Measurements from ENCODE around the gene NLGN2. TPM values are rescaled to one million over a fixed set of nuclear protein-coding genes. Genes with fewer than 3 reads are reported as not detected.

Gene NLGN2
- total RNA-seq, 1 donor from 2014 or later = 3.1 TPM

DNA sequence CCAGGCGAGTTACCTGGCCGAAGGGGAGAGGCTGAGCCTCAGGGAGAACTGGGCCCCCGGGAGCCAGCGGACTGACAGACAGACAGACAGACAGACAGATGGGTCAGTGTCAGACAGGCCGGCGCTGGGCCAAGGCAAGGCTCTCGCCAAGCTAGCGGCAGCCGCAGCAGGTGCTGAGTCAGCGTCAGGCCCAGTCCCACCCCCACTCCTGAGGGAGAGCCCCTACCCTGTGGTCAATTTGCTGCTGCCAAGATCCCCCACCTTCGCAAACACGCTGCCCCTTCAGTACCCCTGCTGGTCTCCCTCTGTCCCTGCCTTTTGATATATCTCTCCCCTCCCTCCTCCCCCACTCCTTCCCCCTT lies 33.2 kb downstream of the NLGN2 start:
- peaks cover 45 to 68% (median 57%) of the 10 kb centered on the region in 3 donors for H3K4me1 ChIP-seq (ENCODE audit: control insufficient read depth in 3 of 3, insufficient read depth in 3 of 3, low read length in 3 of 3)
- no peaks in the 10 kb centered on the region for H3K36me3 ChIP-seq (ENCODE audit: control insufficient read depth in 3 of 3, insufficient read depth in 3 of 3, low read length in 3 of 3)
- peak overlapping the region; percentile 71 for H3K27ac ChIP-seq (ENCODE audit: low read depth, low read length)
- H3K9me3 ChIP-seq (ENCODE audit: control insufficient read depth in 3 of 3, low read length in 3 of 3) = no peaks in the 10 kb centered on the region
- H3K9ac ChIP-seq (ENCODE audit: low read depth in 1 of 3, low read length in 3 of 3) = peak overlapping the region; percentile 61 to 88 (median 69)
- H3K4me3 ChIP-seq (ENCODE audit: low read length in 3 of 3) = peak overlapping the region; percentile 59 to 81 (median 63)
- H3K27me3 ChIP-seq (ENCODE audit: control insufficient read depth in 3 of 3, insufficient read depth in 3 of 3, low read length in 3 of 3) = peaks cover 0 to 5% (median 0%) of the 10 kb centered on the region in 3 donors

DNA sequence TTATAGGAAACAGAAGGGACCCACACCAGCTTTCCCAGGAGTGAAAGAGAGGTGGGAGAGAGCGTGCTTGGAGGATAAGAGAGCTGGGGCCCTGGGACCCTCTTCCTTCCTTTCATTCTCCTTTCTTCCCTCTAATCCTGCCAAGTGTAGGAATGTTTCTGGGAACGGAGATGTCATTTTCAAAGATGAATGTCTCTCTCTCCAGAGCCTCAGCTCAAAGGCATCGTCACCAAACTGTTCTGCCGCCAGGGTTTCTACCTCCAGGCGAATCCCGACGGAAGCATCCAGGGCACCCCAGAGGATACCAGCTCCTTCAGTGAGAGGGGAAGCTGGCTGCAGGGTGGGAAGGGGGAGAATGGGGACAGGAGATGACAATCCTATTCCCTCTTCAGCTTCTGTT lies 33.6 kb downstream of the NLGN2 start:
- Histone ChIP-seq H3K27ac (ENCODE audit: low read depth, low read length) (peak overlapping the region; percentile 71), H3K4me1 (ENCODE audit: control insufficient read depth in 3 of 3, insufficient read depth in 3 of 3, low read length in 3 of 3) (peaks cover 45 to 68% (median 57%) of the 10 kb centered on the region in 3 donors), H3K9ac (ENCODE audit: low read depth in 1 of 3, low read length in 3 of 3) (peak overlapping the region in 2 of 3 donors; percentile 61 to 88), H3K36me3 (ENCODE audit: control insufficient read depth in 3 of 3, insufficient read depth in 3 of 3, low read length in 3 of 3) (no peaks in the 10 kb centered on the region), H3K27me3 (ENCODE audit: control insufficient read depth in 3 of 3, insufficient read depth in 3 of 3, low read length in 3 of 3) (peaks cover 0 to 5% (median 0%) of the 10 kb centered on the region in 3 donors), H3K9me3 (ENCODE audit: control insufficient read depth in 3 of 3, low read length in 3 of 3) (no peaks in the 10 kb centered on the region), H3K4me3 (ENCODE audit: low read length in 3 of 3) (no peak overlapping the region)

DNA sequence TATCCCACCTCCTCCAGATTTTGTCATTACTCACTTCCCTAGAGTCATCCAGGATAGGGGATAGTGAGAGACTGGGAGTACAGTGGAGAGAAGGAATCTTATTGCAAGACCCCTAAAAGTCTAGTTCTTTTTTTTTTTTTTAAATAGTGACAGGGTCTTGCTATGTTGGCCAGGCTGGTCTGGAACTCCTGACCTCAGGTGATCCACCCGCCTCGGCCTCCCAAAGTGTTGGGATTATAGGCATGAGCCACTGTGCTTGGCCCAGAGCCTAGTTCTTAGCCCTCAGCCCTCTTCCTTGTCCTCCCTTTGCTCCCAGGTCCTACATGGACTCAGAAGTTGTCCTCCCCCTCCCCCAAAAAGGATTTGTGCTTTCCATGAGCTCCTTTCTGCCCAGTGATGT lies 34.5 kb downstream of the NLGN2 start:
- H3K4me3 ChIP-seq (ENCODE audit: low read length in 3 of 3) = no peak overlapping the region
- no peaks in the 10 kb centered on the region for H3K9me3 ChIP-seq (ENCODE audit: control insufficient read depth in 3 of 3, low read length in 3 of 3)
- H3K27me3 ChIP-seq (ENCODE audit: control insufficient read depth in 3 of 3, insufficient read depth in 3 of 3, low read length in 3 of 3) = peaks cover 0 to 5% (median 2%) of the 10 kb centered on the region in 3 donors
- H3K9ac ChIP-seq (ENCODE audit: low read depth in 1 of 3, low read length in 3 of 3) = no peak overlapping the region
- no peak overlapping the region for H3K27ac ChIP-seq (ENCODE audit: low read depth, low read length)
- peaks cover 0 to under 1% (median 0%) of the 10 kb centered on the region in 3 donors for H3K36me3 ChIP-seq (ENCODE audit: control insufficient read depth in 3 of 3, insufficient read depth in 3 of 3, low read length in 3 of 3)
- H3K4me1 ChIP-seq (ENCODE audit: control insufficient read depth in 3 of 3, insufficient read depth in 3 of 3, low read length in 3 of 3) = peaks cover 43 to 66% (median 51%) of the 10 kb centered on the region in 3 donors

DNA sequence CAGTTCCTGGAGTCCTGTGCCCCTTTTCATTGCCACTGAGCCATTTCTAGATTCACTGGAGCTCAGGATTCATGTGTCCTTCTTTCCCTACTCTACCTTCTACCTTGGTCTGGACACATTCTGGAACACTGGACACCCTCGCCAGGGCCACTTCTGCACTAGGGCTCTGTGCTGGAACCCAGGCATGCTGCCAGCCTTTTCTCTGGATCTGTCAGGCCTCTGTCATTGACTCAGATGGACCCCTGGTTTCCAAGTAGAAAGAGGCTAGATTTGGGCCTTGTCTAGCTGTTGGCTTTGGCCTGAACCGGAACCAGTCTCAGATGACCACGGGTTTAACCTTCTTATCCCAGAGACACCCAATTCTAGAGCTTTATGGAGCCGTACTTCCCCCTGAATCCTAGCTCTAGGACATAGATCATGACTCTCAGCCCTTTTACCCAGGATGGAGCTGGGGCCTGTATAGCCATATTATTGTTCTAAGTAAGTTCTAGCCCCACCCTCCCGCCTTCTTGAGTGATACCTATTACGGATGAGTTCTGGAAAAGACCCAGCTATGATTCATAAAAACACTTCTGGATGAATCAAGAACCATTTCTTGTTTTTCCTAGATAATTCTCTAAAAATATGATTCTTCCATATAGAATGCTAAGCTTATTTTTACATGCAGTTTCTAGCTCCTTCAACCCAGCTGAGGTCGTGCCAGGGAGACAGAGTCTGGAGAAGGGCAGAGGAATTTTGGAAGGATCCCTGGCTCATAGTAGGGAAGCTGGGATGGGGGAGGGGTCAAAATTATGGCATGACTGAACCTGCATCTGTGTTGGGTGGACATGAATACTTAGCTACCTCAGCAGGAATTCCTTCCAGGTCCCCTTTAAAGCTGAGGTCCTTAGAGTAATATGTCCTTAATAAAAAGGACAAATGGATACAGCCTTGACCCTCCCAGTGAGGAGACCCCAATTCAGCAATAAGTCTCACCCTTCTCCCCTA lies 36.1 kb downstream of the NLGN2 start:
- H3K4me3 ChIP-seq (ENCODE audit: low read length in 3 of 3) = peak overlapping the region in 2 of 3 donors; percentile 12 to 45

DNA sequence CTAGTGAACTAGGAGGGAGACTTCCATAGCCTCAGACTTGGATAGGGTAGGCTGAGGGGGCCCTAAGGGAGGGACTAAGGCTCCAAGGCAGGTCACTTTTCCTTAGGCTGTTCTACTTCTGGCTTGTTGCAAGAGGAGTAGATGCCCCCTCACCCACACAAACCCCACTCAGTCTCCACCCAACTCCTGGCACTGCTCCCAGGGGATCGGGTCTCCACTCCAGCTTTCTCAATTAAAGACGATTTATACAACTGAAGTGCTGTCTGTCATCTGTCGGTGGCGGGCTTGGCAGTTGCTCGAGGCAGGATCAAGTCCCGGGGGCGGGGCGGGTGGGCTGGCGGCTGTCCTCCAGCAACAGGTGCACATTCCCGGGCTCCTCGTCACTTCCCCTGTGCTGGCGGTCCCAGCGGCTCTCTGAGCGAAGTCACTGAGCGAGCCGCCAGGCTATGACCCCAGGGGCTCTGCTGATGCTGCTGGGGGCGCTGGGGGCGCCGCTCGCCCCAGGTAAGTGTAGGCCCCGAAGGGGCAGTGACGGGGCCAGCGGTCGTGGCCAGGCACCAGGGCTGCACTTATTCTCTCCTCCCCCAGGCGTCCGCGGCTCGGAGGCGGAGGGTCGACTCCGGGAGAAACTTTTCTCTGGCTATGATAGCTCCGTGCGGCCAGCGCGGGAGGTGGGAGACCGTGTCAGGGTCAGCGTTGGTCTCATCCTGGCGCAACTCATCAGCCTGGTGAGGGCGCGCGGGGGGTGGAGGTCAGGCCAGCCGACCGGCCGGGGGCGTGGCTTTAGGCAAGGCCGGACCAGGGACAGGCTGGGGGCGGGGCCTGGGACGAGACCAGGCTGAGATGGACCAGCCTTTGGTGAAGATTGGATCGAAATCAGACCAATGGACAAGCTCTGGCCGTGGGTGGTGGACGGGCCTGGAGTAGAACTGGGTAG lies 37.3 kb downstream of the NLGN2 start, which contains the start of gene CHRNB1:
CHRNB1 (plus strand) TSS at position 380 of the 937 bp plus-strand sequence; CDS start at position 447, 67 bp downstream.
- Histone ChIP-seq H3K4me3 (ENCODE audit: low read length in 3 of 3) (peak within 1 kb of the TSS; percentile 73 to 81 (median 79)), H3K4me1 (ENCODE audit: control insufficient read depth in 3 of 3, insufficient read depth in 3 of 3, low read length in 3 of 3) (peaks cover 35 to 46% (median 40%) of the 10 kb centered on the region in 3 donors), H3K36me3 (ENCODE audit: control insufficient read depth in 3 of 3, insufficient read depth in 3 of 3, low read length in 3 of 3) (peaks cover 9 to 13% (median 12%) of the 10 kb centered on the region in 3 donors), H3K27me3 (ENCODE audit: control insufficient read depth in 3 of 3, insufficient read depth in 3 of 3, low read length in 3 of 3) (peaks cover 0 to 5% (median 3%) of the 10 kb centered on the region in 3 donors), H3K9me3 (ENCODE audit: control insufficient read depth in 3 of 3, low read length in 3 of 3) (no peaks in the 10 kb centered on the region), H3K9ac (ENCODE audit: low read depth in 1 of 3, low read length in 3 of 3) (peak within 1 kb of the TSS; percentile 95 to 100 (median 98)), H3K27ac (ENCODE audit: low read depth, low read length) (peak within 1 kb of the TSS; percentile 100)

More for the DNA sequence above, 36.1 kb downstream of the NLGN2 start:
- peak overlapping the region; percentile 100 for H3K27ac ChIP-seq (ENCODE audit: low read depth, low read length)
- H3K27me3 ChIP-seq (ENCODE audit: control insufficient read depth in 3 of 3, insufficient read depth in 3 of 3, low read length in 3 of 3) = peaks cover 0 to 5% (median 3%) of the 10 kb centered on the region in 3 donors
- peak overlapping the region; percentile 37 to 100 (median 98) for H3K9ac ChIP-seq (ENCODE audit: low read depth in 1 of 3, low read length in 3 of 3)
- peaks cover 40 to 52% (median 40%) of the 10 kb centered on the region in 3 donors for H3K4me1 ChIP-seq (ENCODE audit: control insufficient read depth in 3 of 3, insufficient read depth in 3 of 3, low read length in 3 of 3)
- H3K9me3 ChIP-seq (ENCODE audit: control insufficient read depth in 3 of 3, low read length in 3 of 3) = no peaks in the 10 kb centered on the region
- H3K36me3 ChIP-seq (ENCODE audit: control insufficient read depth in 3 of 3, insufficient read depth in 3 of 3, low read length in 3 of 3) = peaks cover 8 to 12% (median 12%) of the 10 kb centered on the region in 3 donors

DNA sequence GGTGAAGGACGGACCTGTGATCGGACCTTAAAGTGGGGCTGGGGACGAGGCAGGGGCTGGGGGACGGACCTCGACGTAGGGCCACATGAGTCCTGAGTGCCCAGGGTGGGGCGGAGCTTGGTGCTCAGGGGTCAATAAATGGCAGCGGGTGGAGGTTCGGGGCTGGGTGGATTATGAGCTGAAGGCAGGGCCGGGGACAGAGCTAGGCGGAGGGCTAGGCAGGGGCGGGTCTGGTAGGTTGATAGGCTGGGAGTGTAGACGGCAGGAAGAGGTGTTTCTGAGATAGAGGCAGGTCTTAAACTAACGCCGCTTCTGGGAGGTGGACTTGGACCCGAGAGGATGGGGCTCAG lies 37.9 kb downstream of the NLGN2 start:
- Histone ChIP-seq H3K27me3 (ENCODE audit: control insufficient read depth in 3 of 3, insufficient read depth in 3 of 3, low read length in 3 of 3) (peaks cover 0 to 3% (median under 1%) of the 10 kb centered on the region in 3 donors), H3K9ac (ENCODE audit: low read depth in 1 of 3, low read length in 3 of 3) (peak overlapping the region; percentile 95 to 100 (median 98)), H3K4me3 (ENCODE audit: low read length in 3 of 3) (peak overlapping the region; percentile 67 to 81 (median 79)), H3K36me3 (ENCODE audit: control insufficient read depth in 3 of 3, insufficient read depth in 3 of 3, low read length in 3 of 3) (peaks cover 9 to 19% (median 12%) of the 10 kb centered on the region in 3 donors), H3K27ac (ENCODE audit: low read depth, low read length) (peak overlapping the region; percentile 100), H3K9me3 (ENCODE audit: control insufficient read depth in 3 of 3, low read length in 3 of 3) (no peaks in the 10 kb centered on the region), H3K4me1 (ENCODE audit: control insufficient read depth in 3 of 3, insufficient read depth in 3 of 3, low read length in 3 of 3) (peaks cover 30 to 41% (median 35%) of the 10 kb centered on the region in 3 donors)

DNA sequence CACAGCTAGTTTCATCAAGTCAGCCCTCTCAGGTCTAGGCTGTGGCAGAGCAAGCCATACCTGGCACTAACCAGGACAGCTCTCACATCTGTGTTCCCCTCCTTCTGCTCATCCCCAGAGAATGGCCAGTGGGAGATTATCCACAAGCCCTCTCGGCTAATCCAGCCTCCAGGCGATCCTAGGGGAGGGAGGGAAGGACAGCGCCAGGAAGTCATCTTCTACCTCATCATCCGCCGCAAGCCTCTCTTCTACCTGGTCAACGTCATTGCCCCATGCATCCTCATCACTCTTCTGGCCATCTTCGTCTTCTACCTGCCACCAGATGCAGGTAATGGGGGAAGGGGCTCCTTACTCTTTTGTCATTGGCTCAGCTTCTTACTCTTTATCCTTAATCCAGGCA lies 40.8 kb downstream of the NLGN2 start:
- Histone ChIP-seq H3K4me3 (ENCODE audit: low read length in 3 of 3) (no peak overlapping the region), H3K9me3 (ENCODE audit: control insufficient read depth in 3 of 3, low read length in 3 of 3) (no peaks in the 10 kb centered on the region), H3K27ac (ENCODE audit: low read depth, low read length) (no peak overlapping the region), H3K4me1 (ENCODE audit: control insufficient read depth in 3 of 3, insufficient read depth in 3 of 3, low read length in 3 of 3) (peaks cover 24 to 27% (median 25%) of the 10 kb centered on the region in 3 donors), H3K36me3 (ENCODE audit: control insufficient read depth in 3 of 3, insufficient read depth in 3 of 3, low read length in 3 of 3) (peaks cover 14 to 29% (median 18%) of the 10 kb centered on the region in 3 donors), H3K9ac (ENCODE audit: low read depth in 1 of 3, low read length in 3 of 3) (no peak overlapping the region), H3K27me3 (ENCODE audit: control insufficient read depth in 3 of 3, insufficient read depth in 3 of 3, low read length in 3 of 3) (peaks cover 0 to 3% (median 0%) of the 10 kb centered on the region in 3 donors)

DNA sequence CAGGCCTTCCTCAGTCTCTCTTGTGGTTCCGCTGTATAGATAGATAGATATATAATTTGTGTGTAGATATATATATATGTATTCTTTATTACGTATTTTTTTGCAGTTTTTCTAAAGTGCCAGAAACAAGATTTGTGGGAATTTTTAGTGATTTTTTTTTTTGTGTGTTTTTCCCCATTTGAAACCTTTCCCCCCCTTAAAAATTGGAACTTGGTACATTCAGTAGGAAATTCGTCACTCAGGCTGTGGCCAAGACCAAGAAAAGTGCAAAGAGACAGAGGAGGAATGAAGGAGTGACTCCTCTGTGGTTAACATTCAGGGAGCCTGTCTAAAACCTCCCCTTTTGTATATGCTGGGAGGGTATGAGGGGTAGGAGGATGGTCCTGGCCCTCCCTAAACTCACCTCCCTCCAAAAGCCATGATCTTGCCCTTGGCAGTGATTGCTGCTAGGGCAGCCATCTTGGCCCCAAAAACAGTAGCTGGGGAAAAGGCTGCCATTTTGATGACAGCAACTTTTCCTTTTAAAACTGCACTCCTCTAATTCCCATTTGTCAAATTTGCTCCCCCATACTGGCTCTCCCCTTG lies 52.4 kb downstream of the NLGN2 start:
- Histone ChIP-seq H3K27me3 (ENCODE audit: control insufficient read depth in 3 of 3, insufficient read depth in 3 of 3, low read length in 3 of 3) (no peaks in the 10 kb centered on the region), H3K4me1 (ENCODE audit: control insufficient read depth in 3 of 3, insufficient read depth in 3 of 3, low read length in 3 of 3) (peaks cover 4 to 13% (median 7%) of the 10 kb centered on the region in 3 donors), H3K36me3 (ENCODE audit: control insufficient read depth in 3 of 3, insufficient read depth in 3 of 3, low read length in 3 of 3) (peaks cover 25 to 29% (median 29%) of the 10 kb centered on the region in 3 donors), H3K4me3 (ENCODE audit: low read length in 3 of 3) (no peak overlapping the region), H3K27ac (ENCODE audit: low read depth, low read length) (no peak overlapping the region), H3K9me3 (ENCODE audit: control insufficient read depth in 3 of 3, low read length in 3 of 3) (no peaks in the 10 kb centered on the region), H3K9ac (ENCODE audit: low read depth in 1 of 3, low read length in 3 of 3) (no peak overlapping the region)

Data from skeletal muscle tissue (tissue), 4 donors.